Measurements from ENCODE around the gene FBXO24.
"Not testable (repeated sequence)": the region's sequence is repeated elsewhere in the genome, so short reads cannot be mapped to it uniquely, and the experiment has no call there.

FBXO24 gene

GRCh38 chr7:100586266-100587025, at the start of gene FBXO24:
Gene FBXO24 (plus strand): TSS chr7:100586328. CDS start chr7:100586626, 298 bp downstream.
- DNase-seq = peak; percentile 99

GRCh38 chr7:100536695-100537094, 49.4 kb upstream of the FBXO24 start:
- DNase-seq = not testable (repeated sequence)

- no peak for DNase-seq
These were observed 47.8 kb upstream of the FBXO24 start for GRCh38 chr7:100538348-100538653.

- DNase-seq = peak; percentile 100
These were observed 47.3 kb upstream of the FBXO24 start, which contains the start of gene AGFG2 for GRCh38 chr7:100538654-100539435. Gene AGFG2 (plus strand): TSS chr7:100539203. CDS start chr7:100539347, 144 bp downstream.

GRCh38 chr7:100539436-100540006, 46.6 kb upstream of the FBXO24 start:
- DNase-seq = peak; percentile 10

GRCh38 chr7:100540073-100540723, 45.9 kb upstream of the FBXO24 start:
- no peak for DNase-seq

- not testable (repeated sequence) for DNase-seq
These were observed 44.8 kb upstream of the FBXO24 start for GRCh38 chr7:100541309-100541708.

GRCh38 chr7:100543586-100543985, 42.5 kb upstream of the FBXO24 start:
- DNase-seq = no peak

- no peak for DNase-seq
These were observed 41.7 kb upstream of the FBXO24 start for GRCh38 chr7:100544386-100544785.

- DNase-seq = no peak
These were observed 41.2 kb upstream of the FBXO24 start for GRCh38 chr7:100544967-100545359.

GRCh38 chr7:100545360-100546128, 40.6 kb upstream of the FBXO24 start:
- DNase-seq = peak; percentile 41

GRCh38 chr7:100546129-100546925, 39.8 kb upstream of the FBXO24 start:
- no peak for DNase-seq

- no peak for DNase-seq
These were observed 39.0 kb upstream of the FBXO24 start for GRCh38 chr7:100546926-100547800.

- no peak for DNase-seq
These were observed 38.3 kb upstream of the FBXO24 start for GRCh38 chr7:100547872-100548271.

- DNase-seq = not testable (repeated sequence)
These were observed 37.7 kb upstream of the FBXO24 start for GRCh38 chr7:100548446-100548845.

GRCh38 chr7:100552532-100552931, 33.6 kb upstream of the FBXO24 start:
- no peak for DNase-seq

GRCh38 chr7:100553032-100553431, 33.1 kb upstream of the FBXO24 start:
- DNase-seq = no peak

GRCh38 chr7:100555701-100556100, 30.4 kb upstream of the FBXO24 start:
- no peak for DNase-seq

- DNase-seq = no peak
These were observed 29.6 kb upstream of the FBXO24 start for GRCh38 chr7:100556541-100556940.

GRCh38 chr7:100559127-100559526, 27.0 kb upstream of the FBXO24 start:
- no peak for DNase-seq

Data from stimulated activated CD4-positive, alpha-beta T cell treated with anti-CD3 and anti-CD28 coated beads, Interleukin-4, amount 100 ng/mL, for 1 hour (primary cell).